ENCODE measurements around the gene RAB43.

- no peak for TF ChIP-seq POLR2AphosphoS5 (IDR thresholded peaks at IDR 0.05; ENCODE audit: low read depth, low read length)
- no peak for TF ChIP-seq POLR2A (IDR thresholded peaks at IDR 0.05; ENCODE audit: low read depth, low read length)
- TF ChIP-seq TAF1 (IDR thresholded peaks at IDR 0.05; ENCODE audit: low read depth, low read length): no peak
Observed at GRCh38 chr3:129059311-129059958, 62.2 kb downstream of the RAB43 start.
